Smooth muscle cell (in vitro differentiated cells): ENCODE data around the gene PLAU. TPM values are rescaled to one million over a fixed set of nuclear protein-coding genes. Genes with fewer than 3 reads are reported as not detected.

Experiments used
- polyA plus RNA-seq: library from polyadenylated mRNA; unstranded; fragments of >200 nt; fragmentation: Nextera tagmentation; extraction: Ambion mirVana; gene quantifications from 2 replicates; pipeline ENCODE4 v1.2.1, GENCODE V29; 2016
- total RNA-seq: library from RNA; depleted of rRNA; stranded (reverse); fragments of >200 nt; gene quantifications from 2 replicates; pipeline ENCODE4 v1.2.3, GENCODE V29; 2014

Gene PLAU
- total and polyA plus RNA-seq, 2 experiments from 2014 or later: 9.2 to 10.7 TPM

Other genes starting within 250 kb of the PLAU start
- gene AGAP5, start 213.0 kb upstream of the PLAU start, total RNA-seq: 4.1 and 7.8 TPM in 2 replicates
- 1.4 and 3.2 TPM in 2 replicates for gene AGAP5, start 213.0 kb upstream of the PLAU start, polyA plus RNA-seq
- 50.3 and 54.7 TPM in 2 replicates for gene SEC24C, start 166.8 kb upstream of the PLAU start, total RNA-seq
- gene SEC24C, start 166.8 kb upstream of the PLAU start, polyA plus RNA-seq: 36.4 and 41.5 TPM in 2 replicates
- gene CHCHD1, start 129.1 kb upstream of the PLAU start, total RNA-seq: 51.7 and 65.9 TPM in 2 replicates
- gene CHCHD1, start 129.1 kb upstream of the PLAU start, polyA plus RNA-seq: 67.8 and 68.3 TPM in 2 replicates
- 44.8 and 83.9 TPM in 2 replicates for gene ZSWIM8, start 125.5 kb upstream of the PLAU start, total RNA-seq
- gene ZSWIM8, start 125.5 kb upstream of the PLAU start, polyA plus RNA-seq: 48.3 and 66.9 TPM in 2 replicates
- gene NDST2, start 99.5 kb upstream of the PLAU start, total RNA-seq: 12.4 and 13.3 TPM in 2 replicates
- 11.1 and 15.2 TPM in 2 replicates for gene NDST2, start 99.5 kb upstream of the PLAU start, polyA plus RNA-seq
- gene CAMK2G, start 36.6 kb upstream of the PLAU start, total RNA-seq: 10.5 and 10.8 TPM in 2 replicates
- gene CAMK2G, start 36.6 kb upstream of the PLAU start, polyA plus RNA-seq: 2.2 and 4.0 TPM in 2 replicates
- 187 and 190 TPM in 2 replicates for gene VCL, start 87.0 kb downstream of the PLAU start, total RNA-seq
- 128 TPM in 2 replicates for gene VCL, start 87.0 kb downstream of the PLAU start, polyA plus RNA-seq
- gene AP3M1, start 239.7 kb downstream of the PLAU start, total RNA-seq: 28.5 and 29.3 TPM in 2 replicates
- gene AP3M1, start 239.7 kb downstream of the PLAU start, polyA plus RNA-seq: 18.3 and 29.1 TPM in 2 replicates
- 20.7 and 25.1 TPM in 2 replicates for gene ADK, start 240.1 kb downstream of the PLAU start, total RNA-seq
- gene ADK, start 240.1 kb downstream of the PLAU start, polyA plus RNA-seq: 19.4 and 28.2 TPM in 2 replicates